NCI-H774 (cell line): ENCODE data around the gene CDHR2.

ENCODE experiments used
- DNase-seq: peaks from one replicate; lab custom pipeline; 2025; lab: John Stamatoyannopoulos, UW

CDHR2 gene

DNA sequence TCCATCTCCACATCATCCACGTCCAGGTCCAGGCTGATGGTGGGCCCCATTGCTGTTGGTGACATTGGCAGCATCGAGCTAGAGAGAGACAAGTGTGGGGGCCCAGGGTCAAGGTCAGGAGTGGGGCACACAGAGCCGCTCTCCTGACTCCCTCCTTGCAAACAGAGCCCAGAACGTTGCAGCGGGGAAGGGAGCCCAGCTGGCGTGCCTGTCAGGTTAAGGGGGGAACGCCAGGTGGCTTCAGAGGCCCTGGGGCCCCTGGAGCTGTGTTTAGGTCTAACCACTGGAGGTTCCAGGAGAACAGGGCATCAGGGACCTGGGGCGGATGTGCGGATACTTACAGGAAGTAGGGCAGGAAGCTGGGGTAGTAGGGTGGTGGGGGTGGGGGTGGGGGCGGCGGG is 19.4 kb upstream of the CDHR2 start:
- DNase-seq = no peak

GRCh38 chr5:176530393-176530982 is 18.7 kb upstream of the CDHR2 start:
- DNase-seq = no peak

DNA sequence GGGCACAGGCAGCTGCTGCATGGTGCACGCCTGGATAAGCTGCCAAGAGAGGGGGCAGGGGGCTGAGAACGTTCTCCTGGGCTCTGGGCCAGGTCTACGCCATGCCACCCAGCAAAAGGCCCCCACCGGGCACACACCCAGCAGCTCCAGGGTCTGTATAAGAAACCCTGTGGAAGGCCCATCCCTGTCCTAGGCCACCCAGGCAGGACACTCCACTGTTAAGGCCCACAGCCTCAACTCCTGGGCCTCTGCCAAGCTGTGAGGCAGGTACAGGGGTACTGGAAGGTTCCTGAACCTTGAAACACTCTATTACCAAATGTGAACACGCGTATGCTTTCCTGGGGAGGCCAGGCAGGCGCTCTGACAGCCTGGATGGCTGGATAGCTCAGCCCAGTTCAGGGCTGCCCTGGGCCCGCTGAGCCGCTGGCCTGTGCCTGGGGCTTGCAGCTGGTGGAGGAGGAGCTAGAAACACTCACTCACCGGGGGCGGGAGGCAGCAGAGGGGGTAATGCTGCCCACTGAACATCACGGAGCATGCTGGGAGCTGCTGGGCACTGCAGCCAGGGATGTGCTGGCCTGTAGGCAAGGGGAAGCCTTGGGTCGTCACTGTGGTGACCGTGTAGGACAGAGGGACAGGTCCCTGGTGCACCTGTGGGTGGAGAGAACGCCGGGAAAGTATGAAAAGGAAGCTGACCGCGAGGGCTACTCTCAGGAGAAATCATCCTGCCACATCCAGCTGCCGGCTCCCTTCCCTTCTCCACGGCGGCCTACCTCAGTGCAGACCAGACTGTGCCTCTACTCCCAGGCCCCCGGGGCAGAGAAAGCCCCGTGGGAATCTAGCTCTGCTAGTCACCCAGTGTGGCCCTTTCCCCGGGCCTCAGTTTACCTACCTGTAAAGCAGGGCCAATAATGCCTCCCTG is 17.9 kb upstream of the CDHR2 start:
- DNase-seq = no peak

GRCh38 chr5:176531902-176532493 is 17.1 kb upstream of the CDHR2 start:
- no peak for DNase-seq

DNA sequence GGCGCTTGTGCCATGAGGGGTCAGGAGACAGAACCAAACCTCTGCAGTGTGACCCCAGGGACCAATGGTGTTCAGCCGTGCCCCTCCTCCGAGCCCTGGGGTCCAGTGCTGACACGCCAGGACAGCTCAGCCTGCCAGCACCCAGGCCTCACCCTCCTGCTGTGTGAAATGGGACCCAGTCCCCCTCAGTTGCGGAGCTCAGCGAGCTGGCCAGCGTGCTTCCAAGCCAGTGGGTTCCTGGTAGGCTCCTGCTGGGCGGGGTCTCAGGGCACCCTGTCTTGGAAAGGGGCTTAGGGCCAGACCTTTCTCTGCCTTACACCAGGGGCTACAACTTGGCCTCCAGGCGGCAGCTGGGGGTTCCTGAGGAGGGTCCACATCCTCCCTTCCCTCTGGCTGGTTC is 16.3 kb upstream of the CDHR2 start:
- no peak for DNase-seq

DNA sequence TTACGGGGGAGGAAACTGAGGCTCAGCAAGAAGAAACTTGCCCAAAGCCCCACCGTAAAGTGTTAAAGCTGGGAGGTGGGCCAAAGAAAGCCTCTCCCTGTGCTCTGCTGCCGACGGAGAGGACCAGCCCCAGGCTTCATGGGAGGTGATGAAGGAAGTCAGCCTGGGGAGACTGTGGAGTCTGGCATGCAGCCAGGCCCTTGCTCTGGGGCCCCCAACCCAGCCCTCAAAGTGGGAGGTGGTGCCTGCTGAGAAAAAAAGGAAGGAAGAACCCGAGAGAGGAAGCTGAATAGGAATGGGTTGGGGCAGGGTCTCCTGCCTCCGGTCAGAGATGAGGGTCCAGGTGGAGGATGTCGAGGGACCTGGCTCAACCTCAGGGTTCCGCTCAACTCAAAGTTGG is 15.8 kb upstream of the CDHR2 start:
- no peak for DNase-seq

DNA sequence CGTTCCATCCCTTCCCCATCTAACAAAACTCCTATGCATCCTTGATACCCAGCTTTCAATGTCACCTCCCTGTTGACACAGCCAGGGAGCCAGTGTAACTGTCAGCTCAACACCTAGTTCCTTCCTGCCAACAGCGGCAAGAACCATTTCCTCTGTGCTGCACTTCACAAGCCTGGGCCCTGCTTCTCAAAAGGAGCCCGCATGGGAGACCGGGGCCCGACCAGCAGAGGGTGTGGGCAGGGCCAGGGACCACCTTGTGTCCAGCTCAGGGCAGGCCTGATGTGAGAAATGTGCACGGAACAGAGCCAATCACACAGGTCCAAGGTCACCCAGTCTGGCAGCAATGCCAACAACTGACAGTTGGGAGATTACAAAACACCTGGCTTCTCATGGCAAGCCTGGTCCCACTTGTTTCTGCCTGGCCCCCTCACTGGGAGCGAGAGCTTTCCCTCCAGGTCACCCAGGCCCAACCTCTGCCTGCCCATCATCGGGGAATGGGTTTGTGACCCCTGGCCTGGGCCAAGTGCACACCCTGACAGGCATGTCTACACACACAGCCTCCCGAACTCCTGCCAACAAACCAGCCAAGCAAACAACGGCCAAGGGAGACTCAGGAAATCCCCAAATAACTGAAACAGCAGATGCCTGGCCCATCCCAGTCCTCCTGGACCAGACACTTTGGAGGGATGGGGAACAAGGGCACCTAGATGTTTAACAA is 15.1 kb upstream of the CDHR2 start:
- no peak for DNase-seq

DNA sequence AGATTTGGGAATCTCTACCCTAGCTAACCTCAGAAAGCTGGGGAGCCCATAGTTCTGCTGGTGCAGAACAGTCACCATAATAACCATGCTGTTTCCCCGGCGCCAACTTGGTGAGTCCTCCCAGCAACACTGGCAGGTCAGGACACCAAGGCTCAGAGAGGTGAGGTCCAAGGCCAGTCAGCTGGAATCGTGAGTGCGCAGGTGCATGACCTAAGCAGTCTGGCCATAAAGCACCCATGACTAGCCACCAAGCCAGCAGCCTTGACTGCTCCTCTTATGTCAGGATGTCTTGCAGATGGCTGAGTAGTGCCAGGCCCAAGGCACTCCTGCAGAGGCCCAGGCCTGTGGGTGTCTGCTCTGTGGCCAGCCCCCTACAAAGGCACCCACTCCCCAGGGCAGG is 14.5 kb upstream of the CDHR2 start:
- DNase-seq = no peak

- no peak for DNase-seq
Observed at GRCh38 chr5:176535101-176535663, 14.0 kb upstream of the CDHR2 start.

DNA sequence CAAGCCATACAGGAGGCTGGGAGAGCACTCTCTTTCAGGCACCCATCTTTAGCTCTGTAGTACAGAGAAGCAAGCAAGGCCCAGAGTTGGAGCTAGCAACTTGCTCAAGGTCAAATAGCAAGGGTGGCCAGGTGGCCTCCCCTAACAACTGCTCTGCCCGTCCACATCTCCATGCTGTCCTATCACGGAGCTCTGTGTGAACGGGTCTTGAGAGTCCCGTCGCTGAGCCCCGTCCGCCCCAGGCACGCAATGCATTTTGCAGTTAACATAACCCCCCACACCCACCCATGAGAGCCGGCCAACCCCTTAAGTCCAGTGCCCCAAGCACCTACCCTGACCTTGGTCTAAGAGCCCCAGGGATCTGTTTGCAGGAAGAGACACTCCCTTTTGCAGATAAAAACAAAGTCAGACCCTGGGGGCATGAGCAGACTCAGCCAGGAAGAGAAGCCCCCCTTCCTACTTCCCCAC is 13.4 kb upstream of the CDHR2 start:
- no peak for DNase-seq

DNA sequence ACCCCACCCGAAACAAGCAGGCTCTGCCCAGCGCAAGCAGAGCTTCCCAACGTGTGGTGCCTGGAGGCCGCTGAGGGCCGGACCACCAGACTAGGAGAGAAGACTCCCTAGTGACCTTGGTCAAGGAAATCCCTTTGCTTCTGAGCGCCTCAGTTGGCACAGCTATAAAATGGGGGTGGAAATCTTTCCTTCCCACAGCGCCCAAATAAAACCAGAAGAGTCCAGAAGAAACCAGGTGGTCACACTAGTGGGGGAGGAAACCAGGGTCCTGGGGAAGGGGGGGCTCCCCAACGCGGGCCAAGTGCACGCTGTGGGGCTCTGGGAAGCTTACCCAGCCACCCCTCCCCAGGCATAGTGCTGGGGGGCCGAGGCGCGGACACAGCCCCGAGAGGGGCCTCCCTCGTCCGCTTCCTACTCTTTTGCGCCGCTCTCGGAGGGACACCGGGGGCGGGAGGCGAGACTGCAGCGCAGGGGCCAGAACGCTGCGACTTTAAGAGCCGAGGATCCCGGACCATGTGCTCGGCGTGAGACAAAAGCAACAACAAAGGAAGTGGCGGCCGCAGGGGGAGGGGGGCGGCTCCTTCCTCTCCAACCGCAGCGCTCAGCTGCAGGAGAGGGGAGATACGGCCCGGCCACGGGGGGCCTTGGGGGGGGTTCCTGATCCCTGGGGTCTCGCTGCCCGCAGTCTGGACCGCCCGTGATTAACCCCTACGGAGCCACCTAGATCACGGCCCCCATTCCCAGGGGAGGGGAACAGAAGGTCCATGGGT is 12.8 kb upstream of the CDHR2 start:
- peak; percentile 31 for DNase-seq

GRCh38 chr5:176536902-176537553 is 12.1 kb upstream of the CDHR2 start, which contains the start of gene RNF44:
RNF44 (minus strand) TSS chr5:176537402; CDS start chr5:176532472, 4,930 bp downstream.
- peak; percentile 94 for DNase-seq

GRCh38 chr5:176537554-176538229 is 11.4 kb upstream of the CDHR2 start:
- DNase-seq = peak; percentile 98

- no peak for DNase-seq
Observed at GRCh38 chr5:176538230-176538988, 10.7 kb upstream of the CDHR2 start.

GRCh38 chr5:176538989-176539384 is 10.2 kb upstream of the CDHR2 start:
- DNase-seq = no peak

DNA sequence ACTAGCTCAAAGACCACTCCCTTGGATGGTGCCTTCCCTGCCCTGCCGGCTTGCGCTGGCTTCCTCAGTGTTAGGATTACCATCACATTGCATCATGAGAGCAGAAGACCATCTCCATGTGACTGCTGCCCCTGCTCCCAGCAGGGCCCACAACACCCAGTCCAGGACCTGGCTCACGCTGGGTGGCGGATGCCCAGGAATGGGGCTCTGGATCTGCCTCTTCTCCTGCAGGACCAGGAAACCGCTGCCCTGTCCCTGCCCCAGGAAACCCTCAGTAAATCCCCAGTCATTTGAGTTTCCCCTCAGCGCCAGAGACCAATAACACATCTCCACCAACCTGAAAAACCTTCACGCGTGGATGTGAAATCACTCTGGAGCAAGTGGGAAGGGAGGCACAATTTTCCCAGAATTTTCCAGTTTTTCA is 8.7 kb upstream of the CDHR2 start:
- no peak for DNase-seq

DNA sequence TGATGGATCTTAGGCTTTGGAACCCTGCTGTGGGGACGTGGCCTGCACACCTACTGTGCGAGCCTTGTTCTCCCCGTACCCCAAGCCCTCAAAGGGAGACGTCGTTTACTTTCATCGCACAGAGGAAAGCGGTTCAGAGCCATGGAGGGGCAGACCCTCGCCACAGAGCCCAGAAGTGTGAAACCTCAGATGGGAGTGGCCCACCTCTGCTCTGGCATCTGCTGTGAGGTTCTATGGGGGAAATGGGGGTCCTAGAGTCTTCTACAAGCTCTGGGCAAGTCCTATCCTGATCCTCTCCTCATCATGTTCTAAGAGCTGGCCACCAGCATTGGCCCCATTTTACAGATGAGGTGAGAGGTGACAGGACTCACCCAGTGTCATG is 8.2 kb upstream of the CDHR2 start:
- DNase-seq = no peak

DNA sequence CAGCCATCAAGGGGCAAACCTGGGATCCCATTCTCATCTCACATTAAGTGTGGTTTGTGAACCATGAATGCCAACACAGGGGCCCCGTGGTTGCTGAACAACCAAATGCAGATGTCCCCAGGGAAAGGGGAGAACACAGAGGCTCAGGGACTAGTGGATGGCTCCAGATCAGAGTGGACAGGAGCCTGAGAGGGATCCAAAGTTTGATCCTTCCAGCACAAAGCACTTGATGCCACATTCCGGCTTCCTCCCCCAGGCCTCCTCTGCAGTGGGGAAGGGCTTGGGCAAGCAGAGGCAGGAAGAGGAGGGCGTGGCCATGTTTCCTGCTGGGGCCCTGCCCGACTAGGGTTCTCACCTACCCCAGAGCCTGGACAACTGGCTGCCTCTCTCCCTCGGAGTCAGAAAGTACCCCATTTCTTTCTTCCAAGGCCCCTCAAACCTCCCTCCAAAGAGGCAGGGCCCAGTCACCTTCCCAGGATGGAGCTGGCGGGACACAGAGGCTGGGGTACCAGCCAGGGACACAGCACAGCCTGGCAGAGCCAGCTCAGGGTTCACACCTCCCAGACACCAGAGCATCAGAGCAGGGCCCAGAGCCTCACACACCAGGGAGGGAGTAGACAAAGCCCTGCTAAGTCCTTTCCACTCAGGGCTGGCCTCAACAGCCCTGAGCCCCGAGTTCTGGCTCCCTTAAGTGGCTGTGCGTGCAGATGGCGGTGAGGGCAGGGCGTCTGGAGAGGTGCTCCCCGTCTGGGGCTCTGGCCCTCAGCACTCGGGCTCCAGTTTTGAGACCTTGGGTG is 7.6 kb upstream of the CDHR2 start:
- DNase-seq = no peak
